ENCODE measurements around the gene VTI1A. TPM values are rescaled to one million over a fixed set of nuclear protein-coding genes. Genes with fewer than 3 reads are reported as not detected.

VTI1A gene
- total and polyA plus RNA-seq, 2 experiments from 2014 or later, result 26.8 to 31.0 TPM

GRCh38 chr10:112765717-112766235, 318.8 kb downstream of the VTI1A start (continued):
- TF ChIP-seq, protein P1, sequence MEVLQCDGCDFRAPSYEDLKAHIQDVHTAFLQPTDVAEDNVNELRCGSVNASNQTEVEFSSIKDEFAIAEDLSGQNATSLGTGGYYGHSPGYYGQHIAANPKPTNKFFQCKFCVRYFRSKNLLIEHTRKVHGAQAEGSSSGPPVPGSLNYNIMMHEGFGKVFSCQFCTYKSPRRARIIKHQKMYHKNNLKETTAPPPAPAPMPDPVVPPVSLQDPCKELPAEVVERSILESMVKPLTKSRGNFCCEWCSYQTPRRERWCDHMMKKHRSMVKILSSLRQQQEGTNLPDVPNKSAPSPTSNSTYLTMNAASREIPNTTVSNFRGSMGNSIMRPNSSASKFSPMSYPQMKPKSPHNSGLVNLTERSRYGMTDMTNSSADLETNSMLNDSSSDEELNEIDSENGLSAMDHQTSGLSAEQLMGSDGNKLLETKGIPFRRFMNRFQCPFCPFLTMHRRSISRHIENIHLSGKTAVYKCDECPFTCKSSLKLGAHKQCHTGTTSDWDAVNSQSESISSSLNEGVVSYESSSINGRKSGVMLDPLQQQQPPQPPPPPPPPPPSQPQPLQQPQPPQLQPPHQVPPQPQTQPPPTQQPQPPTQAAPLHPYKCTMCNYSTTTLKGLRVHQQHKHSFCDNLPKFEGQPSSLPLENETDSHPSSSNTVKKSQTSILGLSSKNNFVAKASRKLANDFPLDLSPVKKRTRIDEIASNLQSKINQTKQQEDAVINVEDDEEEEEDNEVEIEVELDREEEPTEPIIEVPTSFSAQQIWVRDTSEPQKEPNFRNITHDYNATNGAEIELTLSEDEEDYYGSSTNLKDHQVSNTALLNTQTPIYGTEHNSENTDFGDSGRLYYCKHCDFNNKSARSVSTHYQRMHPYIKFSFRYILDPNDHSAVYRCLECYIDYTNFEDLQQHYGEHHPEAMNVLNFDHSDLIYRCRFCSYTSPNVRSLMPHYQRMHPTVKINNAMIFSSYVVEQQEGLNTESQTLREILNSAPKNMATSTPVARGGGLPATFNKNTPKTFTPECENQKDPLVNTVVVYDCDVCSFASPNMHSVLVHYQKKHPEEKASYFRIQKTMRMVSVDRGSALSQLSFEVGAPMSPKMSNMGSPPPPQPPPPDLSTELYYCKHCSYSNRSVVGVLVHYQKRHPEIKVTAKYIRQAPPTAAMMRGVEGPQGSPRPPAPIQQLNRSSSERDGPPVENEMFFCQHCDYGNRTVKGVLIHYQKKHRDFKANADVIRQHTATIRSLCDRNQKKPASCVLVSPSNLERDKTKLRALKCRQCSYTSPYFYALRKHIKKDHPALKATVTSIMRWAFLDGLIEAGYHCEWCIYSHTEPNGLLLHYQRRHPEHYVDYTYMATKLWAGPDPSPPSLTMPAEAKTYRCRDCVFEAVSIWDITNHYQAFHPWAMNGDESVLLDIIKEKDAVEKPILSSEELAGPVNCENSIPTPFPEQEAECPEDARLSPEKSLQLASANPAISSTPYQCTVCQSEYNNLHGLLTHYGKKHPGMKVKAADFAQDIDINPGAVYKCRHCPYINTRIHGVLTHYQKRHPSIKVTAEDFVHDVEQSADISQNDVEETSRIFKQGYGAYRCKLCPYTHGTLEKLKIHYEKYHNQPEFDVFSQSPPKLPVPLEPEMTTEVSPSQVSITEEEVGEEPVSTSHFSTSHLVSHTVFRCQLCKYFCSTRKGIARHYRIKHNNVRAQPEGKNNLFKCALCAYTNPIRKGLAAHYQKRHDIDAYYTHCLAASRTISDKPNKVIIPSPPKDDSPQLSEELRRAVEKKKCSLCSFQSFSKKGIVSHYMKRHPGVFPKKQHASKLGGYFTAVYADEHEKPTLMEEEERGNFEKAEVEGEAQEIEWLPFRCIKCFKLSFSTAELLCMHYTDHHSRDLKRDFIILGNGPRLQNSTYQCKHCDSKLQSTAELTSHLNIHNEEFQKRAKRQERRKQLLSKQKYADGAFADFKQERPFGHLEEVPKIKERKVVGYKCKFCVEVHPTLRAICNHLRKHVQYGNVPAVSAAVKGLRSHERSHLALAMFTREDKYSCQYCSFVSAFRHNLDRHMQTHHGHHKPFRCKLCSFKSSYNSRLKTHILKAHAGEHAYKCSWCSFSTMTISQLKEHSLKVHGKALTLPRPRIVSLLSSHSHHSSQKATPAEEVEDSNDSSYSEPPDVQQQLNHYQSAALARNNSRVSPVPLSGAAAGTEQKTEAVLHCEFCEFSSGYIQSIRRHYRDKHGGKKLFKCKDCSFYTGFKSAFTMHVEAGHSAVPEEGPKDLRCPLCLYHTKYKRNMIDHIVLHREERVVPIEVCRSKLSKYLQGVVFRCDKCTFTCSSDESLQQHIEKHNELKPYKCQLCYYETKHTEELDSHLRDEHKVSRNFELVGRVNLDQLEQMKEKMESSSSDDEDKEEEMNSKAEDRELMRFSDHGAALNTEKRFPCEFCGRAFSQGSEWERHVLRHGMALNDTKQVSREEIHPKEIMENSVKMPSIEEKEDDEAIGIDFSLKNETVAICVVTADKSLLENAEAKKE (CRISPR knock-in tag; IDR thresholded peaks at IDR 0.05), result no peak
- TF ChIP-seq REST (IDR thresholded peaks at IDR 0.05; ENCODE audit: unreplicated experiment) (no peak), ZNF331 (CRISPR knock-in tag; IDR thresholded peaks at IDR 0.05; ENCODE audit: low read depth) (no peak), CREB1 (CRISPR knock-in tag; IDR thresholded peaks at IDR 0.05; ENCODE audit: low read depth) (no peak)

GRCh38 chr10:112766636-112767035, 319.6 kb downstream of the VTI1A start:
- peaks cover 29% of the 10 kb centered on the region for H3K4me1 Mint-ChIP-seq
- H3K4me3 Mint-ChIP-seq, result no peak overlapping the region
- no peaks in the 10 kb centered on the region for H3F3A ChIP-seq (replicated peaks; ENCODE audit: low read depth)
- H3K36me3 Mint-ChIP-seq (ENCODE audit: low read depth), result peaks cover 7% of the 10 kb centered on the region; the same call in 2 of the 3 replicates
- H3K79me2 ChIP-seq (replicated peaks; ENCODE audit: insufficient read depth), result no peaks in the 10 kb centered on the region
- DNase-seq (ENCODE audit: low spot score) (peak; percentile 42), ATAC-seq (no peak)
- no peaks in the 10 kb centered on the region for H4K20me1 ChIP-seq (replicated peaks; ENCODE audit: insufficient read depth)
- H3K4me3 ChIP-seq, result no peak overlapping the region
- no peaks in the 10 kb centered on the region for H3K36me3 ChIP-seq (ENCODE audit: insufficient read depth)
- H3K27ac Mint-ChIP-seq, result no peak overlapping the region; the same call in 1 of the 2 replicates
- H3K9me3 Mint-ChIP-seq, result no peaks in the 10 kb centered on the region
- H3K9me2 ChIP-seq (ENCODE audit: insufficient read depth), result peaks cover 10% of the 10 kb centered on the region
- no peaks in the 10 kb centered on the region for H3K27me3 ChIP-seq (ENCODE audit: insufficient read depth)
- peaks cover 29% of the 10 kb centered on the region for H3K4me1 ChIP-seq (ENCODE audit: insufficient read depth)
- H3K4me2 ChIP-seq, result no peak overlapping the region
- no peak overlapping the region for H3K27ac ChIP-seq (ENCODE audit: low read depth)
- H2AFZ ChIP-seq, result no peak overlapping the region
- H3K27me3 Mint-ChIP-seq (ENCODE audit: insufficient read depth, low read depth, poor library complexity), result peaks cover 1% of the 10 kb centered on the region
- TF ChIP-seq, protein P2, sequence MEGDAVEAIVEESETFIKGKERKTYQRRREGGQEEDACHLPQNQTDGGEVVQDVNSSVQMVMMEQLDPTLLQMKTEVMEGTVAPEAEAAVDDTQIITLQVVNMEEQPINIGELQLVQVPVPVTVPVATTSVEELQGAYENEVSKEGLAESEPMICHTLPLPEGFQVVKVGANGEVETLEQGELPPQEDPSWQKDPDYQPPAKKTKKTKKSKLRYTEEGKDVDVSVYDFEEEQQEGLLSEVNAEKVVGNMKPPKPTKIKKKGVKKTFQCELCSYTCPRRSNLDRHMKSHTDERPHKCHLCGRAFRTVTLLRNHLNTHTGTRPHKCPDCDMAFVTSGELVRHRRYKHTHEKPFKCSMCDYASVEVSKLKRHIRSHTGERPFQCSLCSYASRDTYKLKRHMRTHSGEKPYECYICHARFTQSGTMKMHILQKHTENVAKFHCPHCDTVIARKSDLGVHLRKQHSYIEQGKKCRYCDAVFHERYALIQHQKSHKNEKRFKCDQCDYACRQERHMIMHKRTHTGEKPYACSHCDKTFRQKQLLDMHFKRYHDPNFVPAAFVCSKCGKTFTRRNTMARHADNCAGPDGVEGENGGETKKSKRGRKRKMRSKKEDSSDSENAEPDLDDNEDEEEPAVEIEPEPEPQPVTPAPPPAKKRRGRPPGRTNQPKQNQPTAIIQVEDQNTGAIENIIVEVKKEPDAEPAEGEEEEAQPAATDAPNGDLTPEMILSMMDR (conservative IDR thresholded peaks at IDR 0.05; ENCODE audit: low read depth in 2 of 2), result no peak
- TF ChIP-seq ETS1 (IDR thresholded peaks at IDR 0.05) (no peak), REST (IDR thresholded peaks at IDR 0.05; ENCODE audit: unreplicated experiment) (no peak), ZNF331 (CRISPR knock-in tag; IDR thresholded peaks at IDR 0.05; ENCODE audit: low read depth) (no peak)
